CD14-positive monocyte (primary cell): ENCODE data around the gene SEMA5B. TPM values are rescaled to one million over a fixed set of nuclear protein-coding genes. Genes with fewer than 3 reads are reported as not detected.

Source experiments
- DNase-seq, 3 donors: peaks; one replicate each; pipeline ENCODE4 v3.0.0-alpha.2; 2011 to 2022
- H2AFZ ChIP-seq: 2 replicates; pipeline ENCODE4 v1.6.0; 2012; ENCODE audit warnings: mild to moderate bottlenecking, low read depth, low read length, inconsistent platforms; ENCODE audit not compliant: insufficient read depth, poor library complexity, severe bottlenecking
- H3K27ac ChIP-seq, 2 donors: 1 replicate in 1 of 2; 2 replicates in 1 of 2; pipeline ENCODE4 v1.5.1; 2012 to 2013; ENCODE audit warnings: low read length in 2 of 2, control low read depth in 1 of 2, inconsistent platforms in 1 of 2, low read depth in 1 of 2, mild to moderate bottlenecking in 1 of 2
- H3K27me3 ChIP-seq, 2 donors: one replicate each; pipeline versions ENCODE4 v1.6.0 to v1.6.1; 2011 to 2013; ENCODE audit warnings: low read length in 2 of 2; ENCODE audit not compliant: control insufficient read depth in 2 of 2, insufficient read depth in 2 of 2
- H3K36me3 ChIP-seq, 2 donors: replicated peaks in 1 of 2; 1 replicate in 1 of 2; 2 replicates in 1 of 2; pipeline versions ENCODE4 v1.5.1 to v1.6.1; 2012 to 2013; ENCODE audit warnings: low read length in 2 of 2, control low read depth in 1 of 2, inconsistent platforms in 1 of 2, mild to moderate bottlenecking in 1 of 2; ENCODE audit not compliant: insufficient read depth in 2 of 2, control insufficient read depth in 1 of 2
- H3K4me1 ChIP-seq, 2 donors: 1 replicate in 1 of 2; 2 replicates in 1 of 2; pipeline versions ENCODE4 v1.5.1 to v1.6.1; 2012 to 2013; ENCODE audit warnings: low read length in 2 of 2, control low read depth in 1 of 2, inconsistent platforms in 1 of 2, mild to moderate bottlenecking in 1 of 2, moderate library complexity in 1 of 2; ENCODE audit not compliant: insufficient read depth in 2 of 2, control insufficient read depth in 1 of 2
- H3K4me2 ChIP-seq: replicated peaks from 2 replicates; pipeline ENCODE3; 2012; ENCODE audit warnings: low read length, moderate library complexity, mild to moderate bottlenecking; ENCODE audit not compliant: poor library complexity, severe bottlenecking; ENCODE audit errors: extremely low read depth
- H3K4me3 ChIP-seq, 3 experiments: fragments of 200-600 bp in 1 of 3; sonication (generic) in 1 of 3; replicated peaks in 1 of 3; 1 replicate in 2 of 3; 2 replicates in 1 of 3; pipeline ENCODE4 v1.5.1; 2011 to 2013; ENCODE audit warnings: low read length in 3 of 3, mild to moderate bottlenecking in 3 of 3, control low read depth in 2 of 3, low read depth in 2 of 3, inconsistent platforms in 1 of 3, moderate library complexity in 1 of 3
- H3K79me2 ChIP-seq: 2 replicates; pipeline ENCODE4 v1.6.0; 2012; ENCODE audit warnings: mild to moderate bottlenecking, control low read depth, inconsistent platforms, low read length, moderate library complexity; ENCODE audit not compliant: insufficient read depth
- H3K9ac ChIP-seq: 2 replicates; pipeline ENCODE4 v1.6.0; 2017; ENCODE audit warnings: low read length, mild to moderate bottlenecking; ENCODE audit not compliant: insufficient read depth, poor library complexity, severe bottlenecking
- H3K9me3 ChIP-seq, 2 donors: replicated peaks in 1 of 2; 1 replicate in 1 of 2; 2 replicates in 1 of 2; pipeline versions ENCODE4 v1.5.1 to v1.6.1; 2012 to 2013; ENCODE audit warnings: low read length in 2 of 2, control low read depth in 1 of 2; ENCODE audit not compliant: control insufficient read depth in 1 of 2, insufficient read depth in 1 of 2
- H4K20me1 ChIP-seq: 2 replicates; pipeline ENCODE4 v1.6.0; 2012; ENCODE audit warnings: mild to moderate bottlenecking, low read length, control low read depth, moderate library complexity; ENCODE audit not compliant: insufficient read depth
- H3K27ac Mint-ChIP-seq, 7 donors: one replicate each; pipeline ENCODE4 v1.8.0; 2020; ENCODE audit warnings: mild to moderate bottlenecking in 7 of 7, mixed read lengths in 7 of 7, moderate library complexity in 6 of 7, inconsistent platforms in 2 of 7
- H3K27me3 Mint-ChIP-seq, 3 donors: one replicate each; pipeline ENCODE4 v1.8.0; 2021 to 2022; ENCODE audit warnings: low read depth in 3 of 3, mild to moderate bottlenecking in 3 of 3, mixed read lengths in 3 of 3, moderate library complexity in 3 of 3, inconsistent platforms in 1 of 3
- H3K36me3 Mint-ChIP-seq, 2 donors: one replicate each; pipeline ENCODE4 v1.8.0; 2020; ENCODE audit warnings: mixed read lengths in 2 of 2, inconsistent platforms in 1 of 2, mild to moderate bottlenecking in 1 of 2
- H3K4me1 Mint-ChIP-seq: one replicate; pipeline ENCODE4 v1.8.0; 2020; ENCODE audit warnings: mild to moderate bottlenecking, mixed read lengths
- H3K4me3 Mint-ChIP-seq, 2 donors: one replicate each; pipeline ENCODE4 v1.8.0; 2020; ENCODE audit warnings: mild to moderate bottlenecking in 2 of 2, mixed read lengths in 2 of 2, moderate library complexity in 1 of 2
- H3K9me3 Mint-ChIP-seq, 7 donors: one replicate each; pipeline ENCODE4 v1.8.0; 2020 to 2022; ENCODE audit warnings: mixed read lengths in 7 of 7, mild to moderate bottlenecking in 6 of 7, moderate library complexity in 6 of 7, inconsistent platforms in 2 of 7
- CTCF ChIP-seq: fragments of 200-600 bp; IDR thresholded peaks from one replicate; pipeline ENCODE4 v1.8.0; 2022; ENCODE audit warnings: antibody characterized with exemption, mild to moderate bottlenecking
- WGBS: methylation state at CpG from one replicate; pipeline ENCODE4 v1.1.5; 2013; ENCODE audit warnings: missing lambda C conversion rate; ENCODE audit not compliant: insufficient coverage; 5-methylcytosine and 5-hydroxymethylcytosine counted together
- intact Hi-C, 2 donors: fragments of 100-400 bp; cut with micrococcal nuclease; formaldehyde crosslinking; loops; one replicate each; pipeline versions ENCODE4 v1.15.0 to v1.15.1; 2023
- polyA plus RNA-seq, 3 donors: library from polyadenylated mRNA; depleted of rRNA in 1 of 3; unstranded in 2 of 3; stranded (reverse) in 1 of 3; fragments of 300-500 nt in 2 of 3; fragments of >200 nt in 1 of 3; fragmentation: Illumina TruSeq in 2 of 3; gene quantifications; 1 replicate in 2 of 3; 2 replicates in 1 of 3; pipeline ENCODE4 v1.2.3, GENCODE V29; 2012 to 2021

The SEMA5B gene
- polyA plus RNA-seq, 3 donors = not detected

- Histone ChIP-seq H3K27me3 (no peaks in the 10 kb centered on the region), H2AFZ (no peak overlapping the region), H3K36me3 (no peaks in the 10 kb centered on the region), H4K20me1 (no peaks in the 10 kb centered on the region), H3K4me2 (no peak overlapping the region), H3K9me3 (no peaks in the 10 kb centered on the region), H3K27ac (no peak overlapping the region), H3K79me2 (no peaks in the 10 kb centered on the region), H3K4me3 (no peak overlapping the region), H3K9ac (no peak overlapping the region), H3K4me1 (peaks cover 22 to 25% of the 10 kb centered on the region in 2 donors)
- intact Hi-C loops = no loop called here
- peak overlapping the region in 1 of 7 donors; percentile 19 for H3K27ac Mint-ChIP-seq
- H3K9me3 Mint-ChIP-seq = no peaks in the 10 kb centered on the region
- no peak overlapping the region for H3K4me3 Mint-ChIP-seq
- WGBS = 88% methylated on average over 7 of the region's 9 CpGs
- no peak for TF ChIP-seq CTCF
- no peaks in the 10 kb centered on the region for H3K36me3 Mint-ChIP-seq
- H3K4me1 Mint-ChIP-seq = peaks cover 32% of the 10 kb centered on the region
- H3K27me3 Mint-ChIP-seq = peaks cover 0 to 7% (median 1%) of the 10 kb centered on the region in 3 donors
- DNase-seq = no peak
Measured at GRCh38 chr3:122936335-122936734, 91.2 kb downstream of the SEMA5B start.

- H4K20me1 ChIP-seq = no peaks in the 10 kb centered on the region
- Mint-ChIP-seq H3K4me3 (no peak overlapping the region), H3K4me1 (peaks cover 16% of the 10 kb centered on the region), H3K9me3 (no peaks in the 10 kb centered on the region), H3K27me3 (peaks cover 0 to 8% (median 3%) of the 10 kb centered on the region in 3 donors), H3K36me3 (no peaks in the 10 kb centered on the region), H3K27ac (no peak overlapping the region)
- H3K27me3 ChIP-seq = no peaks in the 10 kb centered on the region
- intact Hi-C loops = no loop called here
- no peak overlapping the region for H3K27ac ChIP-seq
- DNase-seq = no peak
- no peaks in the 10 kb centered on the region for H3K79me2 ChIP-seq
- no peak overlapping the region for H3K9ac ChIP-seq
- H3K4me1 ChIP-seq = peaks cover 9 to 10% of the 10 kb centered on the region in 2 donors
- H3K9me3 ChIP-seq = no peaks in the 10 kb centered on the region
- H3K36me3 ChIP-seq = no peaks in the 10 kb centered on the region
- no peak overlapping the region for H2AFZ ChIP-seq
- no peak overlapping the region for H3K4me3 ChIP-seq
- H3K4me2 ChIP-seq = no peak overlapping the region
- TF ChIP-seq CTCF = no peak
- no CpG with 5 or more reads among the region's 1 CpG for WGBS
Measured at GRCh38 chr3:122934251-122934650, 93.3 kb downstream of the SEMA5B start.
